IMR-90 (cell line): ENCODE results near the gene USP47. TPM values are rescaled to one million over a fixed set of nuclear protein-coding genes. Genes with fewer than 3 reads are reported as not detected.

Experiments
- ATAC-seq: fragments of 200-7000 bp; cut with Tn5 transposase; 2 replicates; pipeline ENCODE4 v1.9.1; 2020; ENCODE audit warnings: low read depth, mild to moderate bottlenecking, moderate library complexity
- BruUV-seq: library from RNA; stranded (reverse); fragments of 400-500 nt; replicated peaks from 2 replicates; lab custom pipeline; 2021; lab: Mats Ljungman, UMichigan
- CTCF ChIA-PET: fragments of 300-600 bp; formaldehyde crosslinking; extraction: SDS; loops from one replicate; lab custom pipeline; 2021; ENCODE audit warnings: antibody characterized with exemption; lab: Yijun Ruan, JAX
- POLR2A ChIA-PET: fragments of 300-600 bp; sonication (Branson Sonifier 250); formaldehyde crosslinking; loops from one replicate; lab custom pipeline; 2022; ENCODE audit warnings: antibody characterized with exemption; ENCODE audit not compliant: unreplicated experiment; lab: Charles Lee
- DNase-seq: peaks from one replicate; pipeline ENCODE4 v3.0.0; 2013
- H2AFZ ChIP-seq: replicated peaks from 2 replicates; pipeline ENCODE3; 2013; ENCODE audit warnings: low read length, mild to moderate bottlenecking; ENCODE audit not compliant: poor library complexity
- H2AK5ac ChIP-seq: 2 replicates; pipeline ENCODE4 v1.6.1; 2013; ENCODE audit warnings: low read depth, low read length, inconsistent platforms
- H2AK9ac ChIP-seq: replicated peaks from 2 replicates; pipeline ENCODE3; 2013; ENCODE audit warnings: mild to moderate bottlenecking, low read depth, low read length, moderate library complexity; ENCODE audit not compliant: poor library complexity
- H2BK120ac ChIP-seq: 2 replicates; pipeline ENCODE4 v1.6.1; 2013; ENCODE audit warnings: low read depth, low read length, inconsistent platforms
- H2BK15ac ChIP-seq: 3 replicates; pipeline ENCODE4 v1.6.1; 2013; ENCODE audit warnings: low read depth, low read length, inconsistent platforms
- H2BK20ac ChIP-seq: 2 replicates; pipeline ENCODE4 v1.6.1; 2013; ENCODE audit warnings: low read depth, mild to moderate bottlenecking, inconsistent platforms, low read length, moderate library complexity
- H2BK5ac ChIP-seq: 2 replicates; pipeline ENCODE4 v1.6.1; 2013; ENCODE audit warnings: mild to moderate bottlenecking, low read depth, low read length, inconsistent platforms; ENCODE audit not compliant: poor library complexity, severe bottlenecking
- H3K14ac ChIP-seq: replicated peaks from 2 replicates; pipeline ENCODE4 v1.6.1; 2013; ENCODE audit warnings: low read depth, low read length, inconsistent platforms
- H3K18ac ChIP-seq: 2 replicates; pipeline ENCODE4 v1.6.1; 2013; ENCODE audit warnings: low read depth, low read length, control low read depth
- H3K23ac ChIP-seq: 2 replicates; pipeline ENCODE4 v1.6.1; 2013; ENCODE audit warnings: low read depth, low read length, inconsistent platforms
- H3K27ac ChIP-seq: 2 replicates; pipeline ENCODE4 v1.5.1; 2013; ENCODE audit warnings: mild to moderate bottlenecking, control low read depth, low read length; ENCODE audit not compliant: insufficient read depth
- H3K27me3 ChIP-seq: 2 replicates; pipeline ENCODE4 v1.6.1; 2013; ENCODE audit warnings: low read length; ENCODE audit not compliant: control insufficient read depth, insufficient read depth
- H3K36me3 ChIP-seq: 2 replicates; pipeline ENCODE4 v1.6.1; 2013; ENCODE audit warnings: low read length, mixed read lengths; ENCODE audit not compliant: control insufficient read depth, insufficient read depth
- H3K4ac ChIP-seq: 2 replicates; pipeline ENCODE4 v1.6.1; 2013; ENCODE audit warnings: low read depth, low read length, inconsistent platforms
- H3K4me1 ChIP-seq: 2 replicates; pipeline ENCODE4 v1.6.1; 2013; ENCODE audit warnings: low read length, mixed read lengths; ENCODE audit not compliant: control insufficient read depth, insufficient read depth
- H3K4me2 ChIP-seq: 2 replicates; pipeline ENCODE4 v1.6.1; 2013; ENCODE audit warnings: low read depth, mild to moderate bottlenecking, control low read depth, low read length, moderate library complexity
- H3K4me3 ChIP-seq: 2 replicates; pipeline ENCODE4 v1.5.1; 2013; ENCODE audit warnings: low read depth, mild to moderate bottlenecking, control low read depth, low read length, moderate library complexity; ENCODE audit not compliant: insufficient read depth
- H3K56ac ChIP-seq: 2 replicates; pipeline ENCODE4 v1.6.1; 2013; ENCODE audit warnings: low read length, inconsistent platforms; ENCODE audit not compliant: insufficient read depth; ENCODE audit errors: extremely low read depth
- H3K79me1 ChIP-seq, 2 experiments: 2 replicates each; pipeline ENCODE4 v1.6.1; 2013; ENCODE audit warnings: low read length in 2 of 2, inconsistent platforms in 1 of 2, low read depth in 1 of 2
- H3K9ac ChIP-seq: 2 replicates; pipeline ENCODE4 v1.6.1; 2013; ENCODE audit warnings: low read depth, low read length, control low read depth
- H3K9me1 ChIP-seq: 2 replicates; pipeline ENCODE4 v1.6.1; 2013; ENCODE audit warnings: low read length, inconsistent platforms; ENCODE audit not compliant: insufficient read depth
- H3K9me3 ChIP-seq: 2 replicates; pipeline ENCODE4 v1.6.1; 2013; ENCODE audit warnings: low read length; ENCODE audit not compliant: control insufficient read depth, insufficient read depth
- H4K20me1 ChIP-seq: 2 replicates; pipeline ENCODE4 v1.6.1; 2013; ENCODE audit warnings: low read length, inconsistent platforms; ENCODE audit not compliant: insufficient read depth
- H4K5ac ChIP-seq: 2 replicates; pipeline ENCODE4 v1.6.1; 2013; ENCODE audit warnings: mild to moderate bottlenecking, low read depth, low read length, control low read depth
- H4K8ac ChIP-seq, 2 experiments: 2 replicates each; pipeline ENCODE4 v1.6.1; 2013; ENCODE audit warnings: low read depth in 2 of 2, low read length in 2 of 2, control low read depth in 1 of 2, inconsistent platforms in 1 of 2
- H4K91ac ChIP-seq: 2 replicates; pipeline ENCODE4 v1.6.1; 2013; ENCODE audit warnings: low read depth, low read length, inconsistent platforms; ENCODE audit not compliant: insufficient read depth
- CHD1 ChIP-seq: IDR thresholded peaks from 2 replicates; pipeline ENCODE4 v1.6.1; 2012; ENCODE audit warnings: low read depth, low read length, improper control_type of control experiment
- MAFK ChIP-seq: IDR thresholded peaks from 2 replicates; pipeline ENCODE4 v1.6.1; 2012; ENCODE audit warnings: low read depth, low read length, improper control_type of control experiment
- NFE2L2 ChIP-seq: fragments of 150-350 bp; IDR thresholded peaks from 2 replicates; pipeline ENCODE4 v1.6.1; 2016; ENCODE audit warnings: low read depth, mild to moderate bottlenecking, low read length
- RAD21 ChIP-seq: IDR thresholded peaks from 2 replicates; pipeline ENCODE4 v1.6.1; 2012; ENCODE audit warnings: low read length, improper control_type of control experiment
- SMC3 ChIP-seq: fragments of 150-350 bp; IDR thresholded peaks from 2 replicates; pipeline ENCODE4 v1.6.1; 2016; ENCODE audit warnings: low read depth, mild to moderate bottlenecking, antibody characterized with exemption, low read length, moderate library complexity
- WGBS, 2 experiments: methylation state at CpG; one replicate each; pipeline versions ENCODE4 v1.1.5 to v1.1.7; 2013; ENCODE audit warnings: missing lambda C conversion rate in 2 of 2; ENCODE audit not compliant: insufficient read length in 1 of 2; ENCODE audit errors: extremely low coverage in 2 of 2; 5-methylcytosine and 5-hydroxymethylcytosine counted together
- dilution Hi-C: fragments of 300-500 bp; cut with HindIII; formaldehyde crosslinking; loops from one replicate; pipeline ENCODE4 v1.14.3; 2018; ENCODE audit warnings: low sequenced_read_pairs; ENCODE audit not compliant: unreplicated experiment
- in situ Hi-C: fragments of 300-500 bp; cut with MboI; formaldehyde crosslinking; loops from 3 replicates; pipeline ENCODE4 v1.14.3; 2019; ENCODE audit warnings: low sequenced_read_pairs, inconsistent platforms, mixed read lengths
- intact Hi-C: fragments of 100-400 bp; cut with micrococcal nuclease; formaldehyde crosslinking; loops from 2 replicates; pipeline ENCODE4 v1.10.0; 2022
- polyA plus RNA-seq, 3 experiments: library from polyadenylated mRNA; depleted of rRNA; stranded (reverse); fragments of >200 nt; gene quantifications; 2 replicates each; pipeline ENCODE4 v1.2.3, GENCODE V29; 2012; ENCODE audit warnings: low replicate concordance in 1 of 3
- total RNA-seq: library from RNA; depleted of rRNA; stranded (reverse); fragments of >200 nt; gene quantifications from 2 replicates; pipeline ENCODE4 v1.2.3, GENCODE V29; 2012

The USP47 gene
- total and polyA plus RNA-seq, 2 of the 4 experiments (the other 2 are of a cell fraction): 15.0 to 110 TPM

DNA sequence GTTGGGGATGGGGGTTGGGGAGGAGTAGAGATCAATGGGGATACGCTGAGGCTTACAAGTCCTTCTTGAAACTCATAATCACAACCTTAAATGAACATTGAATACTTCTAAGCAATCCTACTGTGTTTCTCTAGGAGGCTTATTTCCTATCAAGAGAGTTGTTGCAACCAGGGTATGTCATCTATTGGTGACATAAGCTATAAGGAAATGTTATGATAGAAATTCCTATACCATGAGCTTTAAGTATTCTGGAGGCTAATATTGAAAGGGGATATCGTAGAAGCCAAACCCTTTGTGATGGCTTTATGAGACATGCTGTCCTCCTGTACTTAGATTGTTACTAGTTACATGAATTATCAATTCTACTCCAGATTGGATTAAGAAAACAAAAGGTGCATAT lies 93.8 kb downstream of the USP47 start (continued):
- no peak for TF ChIP-seq MAFK
- TF ChIP-seq SMC3: no peak

DNA sequence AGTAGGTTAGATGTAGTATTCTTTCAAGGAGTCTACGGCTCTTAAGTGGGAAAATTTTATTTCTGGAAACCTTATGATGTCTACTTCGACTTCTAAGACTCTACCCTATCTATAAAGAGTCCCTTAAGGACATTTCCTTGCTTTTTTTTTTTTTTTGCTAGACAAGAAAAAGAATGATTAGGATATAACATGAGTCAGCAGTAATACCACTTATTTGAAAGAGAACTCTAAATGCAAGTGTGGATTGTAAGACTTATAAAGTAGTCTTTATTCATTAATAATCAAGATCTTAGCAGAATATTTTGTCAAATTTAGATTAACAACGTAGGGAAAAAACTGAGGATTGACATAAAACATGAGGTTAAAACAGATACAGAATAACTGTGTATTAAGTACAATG lies 95.7 kb downstream of the USP47 start:
- in situ Hi-C loops: loop anchor here (10.0 kb wide), 1 partner anchor 107 kb away; no protein-coding TSS in a partner anchor
- Histone ChIP-seq H2AK9ac (no peak overlapping the region), H3K4ac (no peak overlapping the region), H3K4me1 (no peaks in the 10 kb centered on the region), H4K20me1 (no peaks in the 10 kb centered on the region), H3K79me1 (peaks cover 13 to 18% of the 10 kb centered on the region in 2 experiments), H3K9me1 (peaks cover 3% of the 10 kb centered on the region), H3K27me3 (no peaks in the 10 kb centered on the region), H2BK120ac (no peak overlapping the region), H3K56ac (no peak overlapping the region), H3K9me3 (no peaks in the 10 kb centered on the region), H4K5ac (no peak overlapping the region), H2BK20ac (no peak overlapping the region), H3K36me3 (peaks cover 15% of the 10 kb centered on the region), H4K8ac (no peak overlapping the region), H3K14ac (no peak overlapping the region), H4K91ac (no peak overlapping the region), H3K18ac (no peak overlapping the region), H2AK5ac (no peak overlapping the region), H3K4me3 (no peak overlapping the region), H3K23ac (no peak overlapping the region), H2AFZ (no peak overlapping the region), H3K9ac (no peak overlapping the region), H2BK15ac (no peak overlapping the region), H2BK5ac (peak overlapping the region; percentile 60), H3K4me2 (no peak overlapping the region), H3K27ac (no peak overlapping the region)
- no CpG with 5 or more reads among the region's 3 CpGs for WGBS, 2 experiments
- dilution Hi-C loops: no loop called here
- ChIA-PET POLR2A (no interaction called here), CTCF (no interaction called here)
- DNase-seq: no peak
- intact Hi-C loops: no loop called here
- BruUV-seq: no TSS peak
- no peak for TF ChIP-seq RAD21
- TF ChIP-seq CHD1: no peak
- peak; percentile 96 for TF ChIP-seq MAFK
- TF ChIP-seq NFE2L2: peak; percentile 75
- ATAC-seq: 0 out of 2 replicates have a peak, but pooled peaks have one; percentile 21
